Measurements from ENCODE around the gene PRKRA. TPM values are rescaled to one million over a fixed set of nuclear protein-coding genes. Genes with fewer than 3 reads are reported as not detected.

PRKRA gene
- 10 to 100 TPM; 43.6 to 47.1 TPM for total RNA-seq

- ATAC-seq (ENCODE audit: low read depth) (peak; percentile 91), DNase-seq (peak; percentile 98)
- H3K4me3 Mint-ChIP-seq: peak within 1 kb of the TSS; percentile 90
- H3K36me3 Mint-ChIP-seq: peaks cover 6% of the 10 kb centered on the region
- no peaks in the 10 kb centered on the region for H3K27me3 Mint-ChIP-seq
- H3K9me3 Mint-ChIP-seq: no peaks in the 10 kb centered on the region
- POLR2A ChIA-PET: interaction anchor here (0.6 to 3.7 kb wide), 13 partner anchors 9 to 538 kb away, joined by 3 to 37 read pairs (median 3); no protein-coding TSS in a partner anchor
- peak within 1 kb of the TSS; percentile 93 for H3K27ac Mint-ChIP-seq
- peaks cover 25% of the 10 kb centered on the region for H3K4me1 Mint-ChIP-seq
Observed at GRCh38 chr2:178450774-178451525, at the start of gene PRKRA, which contains the start of gene PJVK. Gene PRKRA, minus strand, starts transcription at chr2:178451175. Its CDS starts 145 bp downstream, at chr2:178451030. Gene PJVK, plus strand, starts transcription at chr2:178451378. Its CDS starts 2,032 bp downstream, at chr2:178453410.

GRCh38 chr2:178499640-178500039 is 48.7 kb upstream of the PRKRA start:
- H3K27me3 Mint-ChIP-seq: no peaks in the 10 kb centered on the region
- POLR2A ChIA-PET: no interaction called here
- no peak for ATAC-seq (ENCODE audit: low read depth)
- H3K4me3 Mint-ChIP-seq: no peak overlapping the region
- no peak overlapping the region for H3K27ac Mint-ChIP-seq
- no peaks in the 10 kb centered on the region for H3K9me3 Mint-ChIP-seq
- DNase-seq: no peak
- H3K36me3 Mint-ChIP-seq: peaks cover 37% of the 10 kb centered on the region
- H3K4me1 Mint-ChIP-seq: peaks cover 1% of the 10 kb centered on the region

- H3K4me3 Mint-ChIP-seq: no peak overlapping the region
- ATAC-seq (ENCODE audit: low read depth) (no peak), DNase-seq (no peak)
- H3K36me3 Mint-ChIP-seq: peaks cover 44% of the 10 kb centered on the region
- H3K27ac Mint-ChIP-seq: no peak overlapping the region
- POLR2A ChIA-PET: no interaction called here
- H3K9me3 Mint-ChIP-seq: no peaks in the 10 kb centered on the region
- no peaks in the 10 kb centered on the region for H3K27me3 Mint-ChIP-seq
- peaks cover 1% of the 10 kb centered on the region for H3K4me1 Mint-ChIP-seq
Observed at GRCh38 chr2:178498137-178498536, 47.2 kb upstream of the PRKRA start.

- H3K9me3 Mint-ChIP-seq: no peaks in the 10 kb centered on the region
- no peak overlapping the region for H3K27ac Mint-ChIP-seq
- H3K36me3 Mint-ChIP-seq: peaks cover 38% of the 10 kb centered on the region
- no peak overlapping the region for H3K4me3 Mint-ChIP-seq
- POLR2A ChIA-PET: no interaction called here
- H3K4me1 Mint-ChIP-seq: peaks cover 3% of the 10 kb centered on the region
- ATAC-seq (ENCODE audit: low read depth) (no peak), DNase-seq (no peak)
- no peaks in the 10 kb centered on the region for H3K27me3 Mint-ChIP-seq
Observed at GRCh38 chr2:178496049-178496448, 45.1 kb upstream of the PRKRA start.

GRCh38 chr2:178491612-178492011 is 40.6 kb upstream of the PRKRA start:
- POLR2A ChIA-PET: no interaction called here
- H3K27ac Mint-ChIP-seq: no peak overlapping the region
- no peak for DNase-seq
- no peak overlapping the region for H3K4me3 Mint-ChIP-seq
- peaks cover 44% of the 10 kb centered on the region for H3K36me3 Mint-ChIP-seq
- no peaks in the 10 kb centered on the region for H3K9me3 Mint-ChIP-seq
- no peaks in the 10 kb centered on the region for H3K27me3 Mint-ChIP-seq
- ATAC-seq (ENCODE audit: low read depth): no peak
- H3K4me1 Mint-ChIP-seq: peaks cover 8% of the 10 kb centered on the region

- no peaks in the 10 kb centered on the region for H3K9me3 Mint-ChIP-seq
- H3K27me3 Mint-ChIP-seq: no peaks in the 10 kb centered on the region
- POLR2A ChIA-PET: no interaction called here
- peaks cover 29% of the 10 kb centered on the region for H3K36me3 Mint-ChIP-seq
- DNase-seq (no peak), ATAC-seq (ENCODE audit: low read depth) (no peak)
- H3K27ac Mint-ChIP-seq: no peak overlapping the region
- no peak overlapping the region for H3K4me3 Mint-ChIP-seq
- H3K4me1 Mint-ChIP-seq: peaks cover 26% of the 10 kb centered on the region
Observed at GRCh38 chr2:178485356-178485755, 34.4 kb upstream of the PRKRA start.

- Mint-ChIP-seq H3K27ac (no peak overlapping the region), H3K36me3 (peaks cover 24% of the 10 kb centered on the region), H3K4me1 (peaks cover 30% of the 10 kb centered on the region), H3K27me3 (no peaks in the 10 kb centered on the region), H3K4me3 (no peak overlapping the region), H3K9me3 (no peaks in the 10 kb centered on the region)
- DNase-seq: no peak
- no peak for ATAC-seq (ENCODE audit: low read depth)
- POLR2A ChIA-PET: no interaction called here
Observed at GRCh38 chr2:178484245-178485041, 33.5 kb upstream of the PRKRA start.

- peaks cover 14% of the 10 kb centered on the region for H3K36me3 Mint-ChIP-seq
- peak overlapping the region; percentile 93 for H3K4me3 Mint-ChIP-seq
- ATAC-seq (ENCODE audit: low read depth): no peak
- H3K9me3 Mint-ChIP-seq: no peaks in the 10 kb centered on the region
- H3K27me3 Mint-ChIP-seq: no peaks in the 10 kb centered on the region
- H3K4me1 Mint-ChIP-seq: peaks cover 35% of the 10 kb centered on the region
- no peak for DNase-seq
- no peak overlapping the region for H3K27ac Mint-ChIP-seq
- POLR2A ChIA-PET: interaction anchor here (0.7 to 2.7 kb wide), 3 partner anchors 11 to 33 kb away, joined by 3 to 16 read pairs (median 3); partner anchors contain the start of genes PJVK and PRKRA
Observed at GRCh38 chr2:178482437-178482836, 31.5 kb upstream of the PRKRA start.

- peaks cover 34% of the 10 kb centered on the region for H3K4me1 Mint-ChIP-seq
- no peaks in the 10 kb centered on the region for H3K9me3 Mint-ChIP-seq
- peaks cover 4% of the 10 kb centered on the region for H3K36me3 Mint-ChIP-seq
- no peaks in the 10 kb centered on the region for H3K27me3 Mint-ChIP-seq
- H3K4me3 Mint-ChIP-seq: peak within 1 kb of the TSS; percentile 94
- H3K27ac Mint-ChIP-seq: peak within 1 kb of the TSS; percentile 99
- ATAC-seq (ENCODE audit: low read depth) (peak; percentile 72), DNase-seq (peak; percentile 84)
- POLR2A ChIA-PET: interaction anchor here (0.7 to 2.7 kb wide), 4 partner anchors 22 to 66 kb away, joined by 3 to 16 read pairs (median 5); partner anchors contain the start of genes PJVK and PRKRA
Observed at GRCh38 chr2:178480227-178481181, 29.5 kb upstream of the PRKRA start, which contains the start of gene PLEKHA3. Gene PLEKHA3, plus strand, starts transcription at chr2:178480457. Its CDS starts 413 bp downstream, at chr2:178480870.

- Mint-ChIP-seq H3K27ac (peak overlapping the region; percentile 84), H3K4me3 (peak overlapping the region; percentile 94), H3K27me3 (no peaks in the 10 kb centered on the region), H3K4me1 (peaks cover 33% of the 10 kb centered on the region), H3K36me3 (peaks cover 2% of the 10 kb centered on the region), H3K9me3 (no peaks in the 10 kb centered on the region)
- no peak for ATAC-seq (ENCODE audit: low read depth)
- no peak for DNase-seq
- POLR2A ChIA-PET: interaction anchor here (0.7 to 1.4 kb wide), 3 partner anchors 21 to 66 kb away, joined by 3 to 5 read pairs (median 5); partner anchors contain the start of genes PJVK and PRKRA
Observed at GRCh38 chr2:178479758-178480226, 28.8 kb upstream of the PRKRA start.

GRCh38 chr2:178479275-178479616 is 28.3 kb upstream of the PRKRA start:
- Mint-ChIP-seq H3K4me3 (peak overlapping the region; percentile 94), H3K4me1 (peaks cover 31% of the 10 kb centered on the region), H3K27ac (peak overlapping the region; percentile 99), H3K36me3 (peaks cover 2% of the 10 kb centered on the region), H3K27me3 (no peaks in the 10 kb centered on the region), H3K9me3 (no peaks in the 10 kb centered on the region)
- DNase-seq (no peak), ATAC-seq (ENCODE audit: low read depth) (no peak)
- POLR2A ChIA-PET: interaction anchor here (0.7 to 1.4 kb wide), 2 partner anchors 21 to 28 kb away, joined by 3 to 5 read pairs; partner anchors contain the start of genes PJVK and PRKRA

- peak; percentile 83 for DNase-seq
- POLR2A ChIA-PET: no interaction called here
- Mint-ChIP-seq H3K4me1 (peaks cover 31% of the 10 kb centered on the region), H3K9me3 (no peaks in the 10 kb centered on the region), H3K4me3 (peak within 1 kb of the TSS; percentile 94), H3K27me3 (no peaks in the 10 kb centered on the region), H3K27ac (peak within 1 kb of the TSS; percentile 99), H3K36me3 (peaks cover 2% of the 10 kb centered on the region)
- ATAC-seq (ENCODE audit: low read depth): peak; percentile 68
Observed at GRCh38 chr2:178478439-178479274, 27.7 kb upstream of the PRKRA start, which contains the start of gene FKBP7. Gene FKBP7, minus strand, starts transcription at chr2:178478600. Its CDS starts 101 bp downstream, at chr2:178478499.

Measured in activated naive CD8-positive, alpha-beta T cell treated with anti-CD3 and anti-CD28 coated beads, Interleukin-2, amount 10 ng/mL, durations not matched to agents 7 days and 5 days (primary cell).